SJCRH30 (cell line): ENCODE data around the gene GNG11. TPM values are rescaled to one million over a fixed set of nuclear protein-coding genes. Genes with fewer than 3 reads are reported as not detected.
"Not testable (repeated sequence)": the region's sequence is repeated elsewhere in the genome, so short reads cannot be mapped to it uniquely, and the experiment has no call there.

Experiments
- DNase-seq, 2 experiments: peaks; one replicate each; pipeline ENCODE4 v3.0.0-alpha.2; 2015 to 2020
- H3K27ac ChIP-seq: fragments of 250-450 bp; sonication (Bioruptor Pico); 2 replicates; pipeline ENCODE4 v1.5.1; 2020; ENCODE audit warnings: mild to moderate bottlenecking, moderate library complexity
- H3K27me3 ChIP-seq: fragments of 250-450 bp; sonication (Bioruptor Pico); 2 replicates; pipeline ENCODE4 v1.5.1; 2020; ENCODE audit warnings: mild to moderate bottlenecking, moderate library complexity
- H3K36me3 ChIP-seq: fragments of 250-450 bp; sonication (Bioruptor Pico); 2 replicates; pipeline ENCODE4 v1.5.1; 2020; ENCODE audit warnings: mild to moderate bottlenecking, moderate library complexity
- H3K4me1 ChIP-seq: fragments of 250-450 bp; sonication (Bioruptor Pico); 2 replicates; pipeline ENCODE4 v1.5.1; 2020; ENCODE audit warnings: mild to moderate bottlenecking, moderate library complexity
- H3K4me3 ChIP-seq: fragments of 250-450 bp; sonication (Bioruptor Pico); 2 replicates; pipeline ENCODE4 v1.5.1; 2020; ENCODE audit warnings: mild to moderate bottlenecking, moderate library complexity
- H3K9me3 ChIP-seq: fragments of 250-450 bp; sonication (Bioruptor Pico); replicated peaks from 2 replicates; pipeline ENCODE4 v1.5.1; 2020; ENCODE audit warnings: mild to moderate bottlenecking, moderate library complexity
- total RNA-seq: library from RNA; depleted of rRNA; stranded (reverse); fragments of >200 nt; shearing (Covaris generic); gene quantifications from 2 replicates; pipeline ENCODE4 v1.2.3, GENCODE V29; 2014

The GNG11 gene
- total RNA-seq, 1 experiment from 2014 or later, result 12.7 TPM

DNA sequence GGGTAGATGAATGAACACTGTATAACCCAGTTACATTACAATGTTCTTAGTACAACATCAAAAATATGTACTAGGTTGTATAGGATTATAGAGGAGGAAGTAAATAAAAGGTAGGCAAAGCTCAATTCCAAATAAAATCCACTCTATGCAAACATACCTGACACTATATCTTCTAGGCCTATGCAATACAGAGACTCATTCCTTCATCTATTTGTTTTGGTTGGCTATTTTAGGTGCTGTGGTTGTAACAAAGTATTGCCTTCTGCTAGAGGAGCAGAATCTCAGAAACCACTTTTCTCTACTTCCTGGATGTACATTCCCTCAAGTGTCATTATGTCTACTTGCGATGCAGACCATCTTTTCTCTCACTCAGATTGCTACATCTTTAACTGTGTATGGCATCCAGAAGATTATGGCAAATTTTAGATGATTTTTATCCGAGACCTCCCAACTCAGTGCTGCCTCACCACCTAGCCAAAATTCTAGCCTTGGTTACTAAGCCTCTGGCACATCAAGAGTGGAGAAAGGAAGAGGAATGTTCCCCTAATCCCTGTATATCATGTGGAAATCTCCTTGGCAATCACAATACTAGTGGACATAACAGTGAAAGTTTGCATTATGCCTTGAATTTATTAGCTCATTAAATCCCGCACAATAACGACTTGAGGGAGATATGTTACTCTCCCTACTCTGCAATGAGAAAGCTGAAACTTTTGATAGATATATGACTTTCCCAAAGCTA is 25.5 kb upstream of the GNG11 start:
- Histone ChIP-seq H3K36me3 (no peaks in the 10 kb centered on the region), H3K4me1 (peaks cover 18% of the 10 kb centered on the region), H3K9me3 (no peaks in the 10 kb centered on the region), H3K27ac (no peak overlapping the region), H3K4me3 (no peak overlapping the region), H3K27me3 (no peaks in the 10 kb centered on the region)
- no peak for DNase-seq

DNA sequence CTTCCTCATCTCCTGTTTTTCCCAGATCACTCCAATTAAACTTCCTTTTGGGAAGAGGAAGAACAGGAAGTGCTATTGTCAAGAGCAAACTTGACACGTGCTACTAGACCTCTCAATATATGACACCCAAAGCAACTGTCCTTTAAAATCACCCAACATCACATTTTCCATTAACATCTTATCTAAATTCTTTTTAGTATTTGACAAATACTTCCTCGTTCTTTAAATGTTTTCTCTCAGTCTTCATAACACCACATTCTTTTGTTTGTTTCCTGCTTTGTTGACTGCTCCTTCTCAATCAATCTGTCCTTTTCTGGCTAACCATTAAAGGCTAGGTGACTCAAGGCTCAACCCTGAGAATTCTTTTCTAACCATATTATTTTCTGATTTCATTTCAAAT is 23.9 kb upstream of the GNG11 start:
- no peak for DNase-seq
- no peaks in the 10 kb centered on the region for H3K9me3 ChIP-seq
- no peaks in the 10 kb centered on the region for H3K27me3 ChIP-seq
- no peaks in the 10 kb centered on the region for H3K36me3 ChIP-seq
- H3K27ac ChIP-seq, result no peak overlapping the region
- peaks cover 18% of the 10 kb centered on the region for H3K4me1 ChIP-seq
- no peak overlapping the region for H3K4me3 ChIP-seq

GRCh38 chr7:93902777-93903423 is 18.6 kb upstream of the GNG11 start:
- H3K4me1 ChIP-seq, result no peaks in the 10 kb centered on the region
- H3K36me3 ChIP-seq, result no peaks in the 10 kb centered on the region
- peak; percentile 13 to 79 for DNase-seq
- H3K27ac ChIP-seq, result no peak overlapping the region
- no peak overlapping the region for H3K4me3 ChIP-seq
- H3K27me3 ChIP-seq, result no peaks in the 10 kb centered on the region
- H3K9me3 ChIP-seq, result no peaks in the 10 kb centered on the region

DNA sequence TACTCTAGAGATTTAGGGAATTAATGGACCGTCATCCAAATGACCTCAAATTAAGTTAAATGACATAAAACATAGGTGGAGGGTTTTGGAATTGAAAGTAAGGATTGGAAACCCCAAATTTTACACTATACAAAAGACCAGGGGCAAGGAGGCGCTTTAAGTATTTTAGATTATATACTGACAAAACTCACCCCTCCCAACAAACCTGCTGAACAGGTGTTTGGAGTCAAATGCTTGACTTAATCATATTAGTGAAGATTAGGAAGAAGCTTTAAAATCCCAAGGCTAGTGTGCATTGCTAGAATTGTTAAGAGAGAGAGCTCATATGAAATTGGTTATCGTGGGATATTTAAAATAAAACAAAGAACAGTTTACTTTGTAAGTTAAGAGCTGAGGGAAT is 15.3 kb upstream of the GNG11 start, which contains the start of gene GNGT1:
TSS of gene GNGT1 (plus strand) at position 301 of the 400 bp plus-strand sequence. CDS start 180 bp downstream, outside the sequence.
- no peak for DNase-seq
- Histone ChIP-seq H3K27ac (no peak within 1 kb of the TSS), H3K27me3 (no peaks in the 10 kb centered on the region), H3K4me3 (no peak within 1 kb of the TSS), H3K36me3 (no peaks in the 10 kb centered on the region), H3K4me1 (0 out of 2 replicates have a peak, but pooled peaks cover 2% of the 10 kb centered on the region), H3K9me3 (0 out of 2 replicates have a peak, but pooled peaks cover 2% of the 10 kb centered on the region)

DNA sequence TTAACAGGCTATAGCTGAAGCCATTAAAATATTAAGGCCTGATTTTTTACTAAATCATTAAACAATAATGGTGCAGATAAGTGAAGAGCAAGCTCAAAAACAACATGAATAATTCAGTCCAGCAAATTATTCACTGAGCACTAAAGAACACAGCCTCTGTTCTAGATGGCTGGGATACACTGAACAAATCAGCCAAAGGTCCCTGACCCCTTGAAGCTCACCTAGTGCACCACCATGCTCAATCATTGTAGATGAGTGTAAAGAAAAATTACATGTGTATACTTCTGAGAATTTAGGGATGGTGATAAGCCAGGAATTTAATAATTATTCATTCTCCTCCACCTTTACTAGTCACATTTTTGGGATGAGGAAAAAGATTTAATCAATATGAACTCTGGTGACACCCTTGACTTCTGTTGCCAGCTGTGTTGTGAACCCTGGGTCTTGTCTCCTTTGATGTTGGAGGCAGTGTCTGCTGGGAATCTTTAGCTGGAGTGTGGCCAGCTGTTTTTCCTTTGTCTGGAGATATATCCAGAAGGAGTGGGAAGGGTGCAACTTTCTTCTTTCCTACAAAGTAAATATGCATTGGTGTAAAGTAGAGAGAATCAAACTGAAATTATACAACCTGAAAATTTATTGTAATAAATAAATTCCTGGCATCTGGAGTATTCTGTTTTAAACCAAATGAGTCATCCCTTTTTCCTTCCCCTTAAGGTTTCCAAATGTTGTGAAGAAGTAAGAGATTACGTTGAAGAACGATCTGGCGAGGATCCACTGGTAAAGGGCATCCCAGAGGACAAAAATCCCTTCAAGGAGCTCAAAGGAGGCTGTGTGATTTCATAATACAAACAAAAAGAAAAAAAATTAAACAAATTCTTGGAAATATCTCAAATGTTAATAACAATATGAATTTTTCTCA is 11.2 kb upstream of the GNG11 start:
- no peaks in the 10 kb centered on the region for H3K36me3 ChIP-seq
- no peak overlapping the region for H3K27ac ChIP-seq

GRCh38 chr7:93911242-93911641 is 10.3 kb upstream of the GNG11 start:
- not testable (repeated sequence) for H3K27ac ChIP-seq, H3K4me3 ChIP-seq, H3K9me3 ChIP-seq, H3K4me1 ChIP-seq, H3K36me3 ChIP-seq, DNase-seq, H3K27me3 ChIP-seq

More for the DNA sequence above, 11.2 kb upstream of the GNG11 start:
- Histone ChIP-seq H3K4me3 (no peak overlapping the region), H3K27me3 (no peaks in the 10 kb centered on the region), H3K9me3 (0 out of 2 replicates have a peak, but pooled peaks cover 2% of the 10 kb centered on the region), H3K4me1 (peaks cover 7% of the 10 kb centered on the region; the same call in 1 of the 2 replicates)
- DNase-seq, result peak; percentile 29 to 54

GRCh38 chr7:93911661-93912060 is 9.9 kb upstream of the GNG11 start:
- H3K9me3 ChIP-seq, DNase-seq, H3K36me3 ChIP-seq, H3K27me3 ChIP-seq, H3K27ac ChIP-seq, H3K4me3 ChIP-seq, H3K4me1 ChIP-seq: not testable (repeated sequence)

DNA sequence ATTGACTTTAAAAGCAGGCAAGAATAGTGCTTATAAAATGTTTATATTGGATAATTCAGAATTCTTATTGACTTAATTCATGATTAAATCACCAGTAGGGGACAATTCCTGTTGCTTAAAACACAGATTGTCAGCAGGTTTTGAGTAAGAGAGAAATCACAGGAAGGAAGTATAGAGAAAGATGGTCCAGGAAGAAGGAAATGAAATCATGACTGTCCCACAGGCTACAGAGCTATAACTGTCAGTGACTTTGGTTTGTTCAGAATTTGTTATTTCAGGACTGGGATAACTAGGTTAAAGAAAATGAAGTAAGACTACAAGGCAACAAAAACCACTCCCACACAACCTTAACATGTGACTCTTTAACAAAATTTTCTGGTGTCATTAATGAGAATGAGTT is 8.3 kb upstream of the GNG11 start:
- Histone ChIP-seq H3K27ac (no peak overlapping the region), H3K9me3 (0 out of 2 replicates have a peak, but pooled peaks cover 4% of the 10 kb centered on the region), H3K27me3 (no peaks in the 10 kb centered on the region), H3K4me3 (no peak overlapping the region), H3K36me3 (no peaks in the 10 kb centered on the region), H3K4me1 (peaks cover 7% of the 10 kb centered on the region; the same call in 1 of the 2 replicates)
- no peak for DNase-seq

DNA sequence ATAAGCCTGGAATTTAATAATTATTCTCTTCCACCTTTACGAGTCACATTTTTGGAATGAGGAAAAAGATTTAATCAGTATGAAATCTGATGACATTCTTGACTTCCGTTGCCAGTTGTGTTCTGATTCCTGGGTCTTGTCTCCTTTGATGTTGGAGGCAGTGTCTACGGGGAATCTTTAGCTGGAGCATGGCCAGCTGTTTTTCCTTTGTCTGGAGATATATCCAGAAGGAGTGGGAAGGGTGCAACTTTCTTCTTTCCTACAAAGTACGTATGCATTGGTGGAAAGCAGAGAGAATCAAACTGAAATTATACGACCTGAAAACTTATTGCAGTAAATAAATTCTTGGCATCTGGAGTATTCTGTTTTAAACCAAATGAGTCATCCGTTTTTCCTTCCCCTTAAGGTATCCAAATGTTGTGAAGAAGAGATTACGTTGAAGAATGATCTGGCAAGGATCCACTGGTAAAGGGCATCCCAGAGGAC is 6.9 kb upstream of the GNG11 start:
- Histone ChIP-seq H3K4me3 (no peak overlapping the region), H3K4me1 (peaks cover 7% of the 10 kb centered on the region; the same call in 1 of the 2 replicates), H3K36me3 (no peaks in the 10 kb centered on the region), H3K9me3 (0 out of 2 replicates have a peak, but pooled peaks cover 2% of the 10 kb centered on the region), H3K27ac (no peak overlapping the region), H3K27me3 (no peaks in the 10 kb centered on the region)
- DNase-seq, result peak in 1 of 2 experiments; percentile 11

DNA sequence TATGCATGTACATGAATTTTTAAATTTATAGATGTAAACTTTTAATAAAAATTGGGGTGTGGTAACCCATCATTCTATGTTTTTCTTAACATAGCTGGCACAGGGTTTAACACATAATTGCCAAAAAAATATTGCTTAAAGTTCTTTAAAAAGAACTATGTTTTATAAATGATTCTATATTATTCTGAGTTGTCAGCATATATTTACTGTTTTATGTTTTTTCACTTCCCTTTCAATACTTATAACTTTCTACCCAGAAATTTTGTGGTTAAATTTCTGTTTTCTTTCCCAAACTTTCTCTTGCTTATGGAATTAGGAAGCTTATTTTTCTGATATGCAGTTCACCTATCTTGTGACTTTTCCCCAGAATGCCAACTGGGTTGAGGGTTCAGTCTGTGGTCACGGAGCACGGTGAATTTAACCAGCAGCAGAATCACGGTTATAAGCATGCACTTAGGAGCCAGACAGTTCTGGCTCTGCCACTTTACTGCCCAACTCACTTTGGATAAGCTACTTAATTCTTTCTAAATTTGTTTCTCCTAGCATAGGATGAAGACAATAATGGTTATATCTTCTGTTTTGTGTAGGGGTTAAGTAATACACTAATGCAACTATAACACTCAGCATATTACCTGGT is 6.2 kb upstream of the GNG11 start:
- not testable (repeated sequence) for H3K36me3 ChIP-seq, H3K27me3 ChIP-seq, H3K27ac ChIP-seq, H3K9me3 ChIP-seq, H3K4me3 ChIP-seq, DNase-seq, H3K4me1 ChIP-seq

GRCh38 chr7:93915888-93916287 is 5.6 kb upstream of the GNG11 start:
- not testable (repeated sequence) for DNase-seq, H3K4me3 ChIP-seq

DNA sequence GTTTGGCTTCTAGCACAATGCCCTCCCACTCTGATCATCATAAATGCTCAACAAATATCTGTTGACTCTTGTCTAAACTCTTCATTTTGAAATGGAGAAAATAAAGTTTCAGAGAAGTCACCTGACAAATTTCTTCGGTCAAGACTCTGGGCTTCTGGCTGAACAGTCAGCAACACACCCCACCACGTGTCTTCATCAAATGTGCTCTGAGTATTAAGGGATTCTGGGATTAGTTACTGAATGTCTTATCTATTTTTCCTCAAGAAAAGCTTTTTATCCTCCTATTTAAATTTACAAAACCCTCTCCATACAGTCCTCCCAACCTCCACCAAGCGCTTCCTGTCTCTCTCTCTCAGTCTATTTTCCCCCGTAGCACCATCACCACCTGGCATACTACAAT is 5.2 kb upstream of the GNG11 start:
- H3K4me3 ChIP-seq, H3K4me1 ChIP-seq, H3K27me3 ChIP-seq, H3K36me3 ChIP-seq, DNase-seq, H3K9me3 ChIP-seq, H3K27ac ChIP-seq: not testable (repeated sequence)

More at GRCh38 chr7:93915888-93916287, 5.6 kb upstream of the GNG11 start:
- H3K4me1 ChIP-seq, H3K27me3 ChIP-seq, H3K27ac ChIP-seq, H3K36me3 ChIP-seq, H3K9me3 ChIP-seq: not testable (repeated sequence)

DNA sequence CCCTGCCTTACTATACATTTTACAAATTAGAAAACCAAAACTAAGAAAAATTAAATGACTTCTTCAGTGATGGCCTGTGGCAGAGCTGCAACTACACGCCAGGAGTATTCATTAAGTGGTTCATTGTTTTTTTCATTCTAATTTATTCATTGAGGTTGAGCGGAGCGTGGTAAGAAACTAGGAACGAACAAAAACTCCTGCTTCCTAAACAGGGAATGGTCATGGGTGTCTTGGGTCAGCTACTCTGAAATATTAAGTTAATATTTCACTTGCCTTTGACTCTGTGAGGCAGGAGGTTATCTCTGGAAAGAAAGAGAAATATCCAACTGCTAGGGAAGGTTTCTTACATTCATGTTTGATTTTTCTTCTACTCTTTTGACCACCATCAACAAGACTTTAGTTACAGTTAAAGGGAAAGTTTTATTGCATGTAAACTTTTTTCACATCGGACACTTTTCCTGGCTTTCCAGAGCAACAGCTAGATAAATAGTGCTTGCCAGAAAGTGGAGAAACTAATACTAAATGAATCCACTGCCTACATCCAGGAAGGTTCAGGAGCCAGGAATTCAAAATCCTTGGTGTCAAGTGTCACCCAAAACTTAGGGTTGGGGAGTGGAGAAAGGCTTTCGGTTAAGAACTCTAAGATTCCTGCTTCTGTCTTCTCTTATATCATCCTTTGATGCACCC is 896 bp upstream of the GNG11 start:
- H3K27ac ChIP-seq, result peak overlapping the region; percentile 72
- H3K4me1 ChIP-seq, result no peaks in the 10 kb centered on the region; the same call in 1 of the 2 replicates
- no peaks in the 10 kb centered on the region for H3K27me3 ChIP-seq
- H3K36me3 ChIP-seq, result no peaks in the 10 kb centered on the region
- peak overlapping the region; percentile 68 for H3K4me3 ChIP-seq
- 0 out of 2 replicates have a peak, but pooled peaks cover 2% of the 10 kb centered on the region for H3K9me3 ChIP-seq
- peak in 1 of 2 experiments; percentile 60 for DNase-seq
